KOPT-K1 (cell line): ENCODE measurements around the gene SLC16A10.
A peak's percentile ranks its signal among the peaks of the same experiment; 100 is the strongest.
"Not testable (repeated sequence)": the region's sequence is repeated elsewhere in the genome, so short reads cannot be mapped to it uniquely, and the experiment has no call there.

Experiments
- H3K27ac ChIP-seq: fragments of 200-600 bp; sonication (generic); 2 replicates; pipeline ENCODE4 v1.5.1; 2016; ENCODE audit warnings: antibody characterized with exemption, mild to moderate bottlenecking, low read depth, low read length; ENCODE audit not compliant: poor library complexity, severe bottlenecking
- H3K36me3 ChIP-seq: fragments of 200-600 bp; sonication (generic); 2 replicates; pipeline ENCODE4 v1.5.1; 2017; ENCODE audit warnings: antibody characterized with exemption, mild to moderate bottlenecking, low read length, moderate library complexity; ENCODE audit not compliant: insufficient read depth
- H3K9me3 ChIP-seq: fragments of 200-600 bp; sonication (generic); 2 replicates; pipeline ENCODE4 v1.5.1; 2017; ENCODE audit warnings: antibody characterized with exemption, low read length, mild to moderate bottlenecking; ENCODE audit not compliant: insufficient read depth, poor library complexity, severe bottlenecking

The SLC16A10 gene

DNA sequence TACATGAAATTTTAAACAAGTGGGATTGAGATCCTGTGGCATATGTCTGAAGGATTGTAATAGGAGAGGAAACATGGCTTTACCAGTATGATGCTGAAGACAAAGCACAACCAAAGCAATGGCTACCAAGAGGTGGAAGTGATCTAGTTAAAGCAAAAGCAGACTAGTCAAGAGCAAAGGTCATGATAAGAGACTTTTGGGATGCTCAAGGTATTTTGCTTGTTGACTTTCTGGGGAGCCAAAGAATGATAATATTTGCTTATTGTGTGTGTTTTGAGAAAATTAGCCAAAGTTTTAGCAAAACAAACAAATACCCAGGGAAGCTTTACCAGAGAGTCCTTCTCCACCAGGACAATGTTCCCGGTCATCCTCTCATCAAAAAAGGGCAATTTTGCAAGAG, 20.3 kb downstream of the SLC16A10 start:
- H3K9me3 ChIP-seq = peaks cover 6% of the 10 kb centered on the region
- H3K36me3 ChIP-seq = no peaks in the 10 kb centered on the region
- no peak overlapping the region for H3K27ac ChIP-seq

GRCh38 chr6:111110036-111110435, 22.7 kb downstream of the SLC16A10 start:
- peaks cover 6% of the 10 kb centered on the region for H3K9me3 ChIP-seq
- H3K27ac ChIP-seq = no peak overlapping the region

DNA sequence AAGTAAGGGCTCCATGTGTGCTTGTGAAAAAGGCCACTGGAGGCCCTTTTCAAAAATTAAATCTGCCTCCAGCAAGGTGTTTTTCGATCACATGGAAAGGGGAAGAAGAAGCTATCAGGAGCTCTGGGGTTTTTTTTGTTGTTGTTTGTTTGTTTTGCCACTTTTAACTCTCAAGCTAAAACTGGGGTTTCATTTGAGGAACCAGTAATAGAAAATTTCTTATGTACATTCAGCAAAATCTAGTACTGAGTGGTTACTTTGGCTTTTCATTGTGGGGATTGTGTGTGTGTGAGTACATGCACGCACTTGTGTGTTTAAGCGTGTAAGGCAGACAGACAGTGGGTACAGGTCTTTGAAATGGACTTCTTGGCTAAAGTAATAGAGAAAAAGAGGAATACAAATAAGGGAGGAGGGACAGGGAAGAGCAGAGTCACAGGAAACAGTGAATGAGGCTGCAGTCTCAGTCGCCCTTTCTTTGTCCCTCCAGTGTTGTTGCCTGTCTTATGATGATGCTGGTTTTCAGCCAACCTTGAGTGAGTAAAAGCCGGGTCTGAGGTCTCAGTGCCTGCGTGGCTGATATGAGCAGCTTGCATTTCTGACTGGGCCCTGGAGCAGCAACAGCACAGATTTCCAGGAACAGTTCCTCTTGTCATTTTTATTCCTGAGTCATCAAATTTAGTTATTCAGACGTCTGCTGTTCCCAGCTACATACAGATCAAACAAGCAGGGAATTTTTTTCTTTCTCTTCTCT, 26.2 kb downstream of the SLC16A10 start:
- Histone ChIP-seq H3K36me3 (no peaks in the 10 kb centered on the region), H3K9me3 (no peaks in the 10 kb centered on the region), H3K27ac (peak overlapping the region; percentile 4)

More at GRCh38 chr6:111110036-111110435, 22.7 kb downstream of the SLC16A10 start:
- H3K36me3 ChIP-seq = no peaks in the 10 kb centered on the region

- Histone ChIP-seq H3K27ac (peak overlapping the region; percentile 4), H3K36me3 (no peaks in the 10 kb centered on the region), H3K9me3 (no peaks in the 10 kb centered on the region)
Observed at GRCh38 chr6:111114087-111114443, 26.8 kb downstream of the SLC16A10 start.

GRCh38 chr6:111114482-111114881, 27.2 kb downstream of the SLC16A10 start:
- H3K27ac ChIP-seq = peak overlapping the region; percentile 21

DNA sequence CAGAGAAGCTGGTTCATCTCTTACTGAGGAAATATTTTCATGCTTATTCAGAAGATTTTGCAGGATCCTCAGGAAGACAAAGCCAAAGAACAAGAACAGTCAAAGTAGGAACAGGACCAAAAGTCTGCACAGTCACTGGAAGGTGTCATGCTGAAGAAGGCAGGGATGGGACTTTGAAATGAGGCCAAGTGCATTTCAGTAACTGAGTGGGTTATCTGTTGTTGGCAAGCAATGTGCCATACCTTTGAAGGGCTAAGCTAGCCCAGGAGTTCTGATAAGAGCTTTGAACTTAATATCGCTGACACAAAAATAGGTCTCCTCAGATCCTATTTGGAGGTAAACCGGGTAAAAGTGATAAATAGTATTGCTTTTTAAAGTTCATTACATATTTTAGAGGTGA, 31.5 kb downstream of the SLC16A10 start:
- Histone ChIP-seq H3K9me3 (no peaks in the 10 kb centered on the region), H3K27ac (no peak overlapping the region), H3K36me3 (no peaks in the 10 kb centered on the region)

More at GRCh38 chr6:111114482-111114881, 27.2 kb downstream of the SLC16A10 start:
- Histone ChIP-seq H3K9me3 (no peaks in the 10 kb centered on the region), H3K36me3 (no peaks in the 10 kb centered on the region)

DNA sequence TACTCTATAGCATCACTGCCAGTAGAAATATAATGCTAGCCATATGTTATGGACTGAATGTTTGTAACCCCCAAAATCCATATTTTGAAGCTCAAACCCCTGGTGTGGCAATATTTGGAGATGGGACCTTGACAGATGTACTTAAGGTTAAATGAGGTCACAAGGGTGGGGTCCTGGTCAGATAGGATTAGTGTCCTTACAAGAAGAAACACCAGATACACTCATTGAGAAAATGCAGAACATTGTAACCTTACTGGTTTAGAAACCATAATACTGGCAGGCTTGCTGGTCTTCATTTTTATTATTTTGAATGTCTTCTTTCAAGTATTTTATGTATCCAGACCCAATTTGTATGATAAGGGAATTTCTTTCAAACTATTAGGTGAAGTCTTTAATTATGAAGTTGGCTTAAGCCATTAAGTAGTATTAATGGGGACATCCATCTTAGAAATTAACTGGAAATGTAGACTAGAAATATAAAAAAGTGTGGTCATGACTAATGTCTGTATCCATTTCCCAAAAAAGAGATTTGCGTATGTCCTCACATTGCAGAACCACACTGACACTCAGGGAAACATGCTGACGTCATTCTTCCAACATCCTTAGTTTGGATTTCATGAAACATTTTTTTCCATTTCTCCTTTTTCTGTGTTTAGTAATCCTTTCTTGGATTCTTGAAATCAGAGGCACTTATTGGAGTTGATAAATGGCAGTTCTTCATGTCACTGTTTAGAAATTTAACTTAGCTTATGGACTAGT, 32.4 kb downstream of the SLC16A10 start:
- Histone ChIP-seq H3K36me3 (no peaks in the 10 kb centered on the region), H3K9me3 (no peaks in the 10 kb centered on the region), H3K27ac (no peak overlapping the region)

DNA sequence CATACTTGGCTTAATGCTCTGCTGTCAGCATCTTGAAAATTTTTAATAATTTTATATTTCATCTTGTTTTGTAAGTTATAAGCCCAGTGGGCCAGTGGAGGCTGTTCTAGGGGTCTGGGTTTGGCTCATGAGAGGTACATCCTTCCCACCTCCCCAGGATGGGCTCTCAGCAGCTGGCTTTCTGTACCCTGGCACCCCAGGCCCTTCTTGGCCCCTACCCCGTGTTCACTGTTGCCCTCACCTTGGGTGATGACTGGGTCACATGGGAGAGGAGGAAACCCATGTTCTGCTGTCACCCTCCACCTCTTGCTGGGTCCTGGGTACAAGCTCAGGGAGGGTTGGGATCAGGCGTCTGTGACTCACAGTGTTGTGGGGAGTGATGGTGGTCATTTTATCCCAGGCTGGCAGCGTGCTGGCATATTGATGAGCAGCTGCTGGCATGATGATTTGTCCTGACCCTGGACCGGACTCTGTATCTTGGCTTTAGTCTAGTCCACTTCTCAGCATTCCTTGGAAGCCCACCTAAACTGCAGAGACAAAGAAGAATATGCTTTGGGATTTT, 34.6 kb downstream of the SLC16A10 start:
- no peaks in the 10 kb centered on the region for H3K9me3 ChIP-seq
- no peaks in the 10 kb centered on the region for H3K36me3 ChIP-seq
- peak overlapping the region; percentile 7 for H3K27ac ChIP-seq

GRCh38 chr6:111122458-111123286, 35.4 kb downstream of the SLC16A10 start:
- Histone ChIP-seq H3K9me3 (no peaks in the 10 kb centered on the region), H3K36me3 (no peaks in the 10 kb centered on the region)

GRCh38 chr6:111124406-111124805, 37.1 kb downstream of the SLC16A10 start:
- no peaks in the 10 kb centered on the region for H3K36me3 ChIP-seq
- H3K9me3 ChIP-seq = no peaks in the 10 kb centered on the region
- no peak overlapping the region for H3K27ac ChIP-seq

More at GRCh38 chr6:111122458-111123286, 35.4 kb downstream of the SLC16A10 start:
- peak overlapping the region; percentile 7 for H3K27ac ChIP-seq

- Histone ChIP-seq H3K27ac (no peak overlapping the region), H3K36me3 (no peaks in the 10 kb centered on the region), H3K9me3 (no peaks in the 10 kb centered on the region)
Observed at GRCh38 chr6:111129013-111129412, 41.7 kb downstream of the SLC16A10 start.

GRCh38 chr6:111131018-111131417, 43.7 kb downstream of the SLC16A10 start:
- not testable (repeated sequence) for H3K36me3 ChIP-seq, H3K27ac ChIP-seq, H3K9me3 ChIP-seq

GRCh38 chr6:111132669-111133068, 45.4 kb downstream of the SLC16A10 start:
- H3K36me3 ChIP-seq, H3K9me3 ChIP-seq, H3K27ac ChIP-seq: not testable (repeated sequence)

GRCh38 chr6:111134236-111134869, 47.0 kb downstream of the SLC16A10 start:
- H3K27ac ChIP-seq, H3K36me3 ChIP-seq, H3K9me3 ChIP-seq: not testable (repeated sequence)
